HEK293 (cell line): ENCODE data around the gene CHST3.

Source experiments
- CTCF ChIA-PET: fragments of 350-600 bp; formaldehyde crosslinking; extraction: SDS; loops from one replicate; lab custom pipeline; 2021; ENCODE audit warnings: antibody characterized with exemption; lab: Yijun Ruan, JAX
- POLR2A ChIA-PET: fragments of 300-600 bp; formaldehyde crosslinking; extraction: SDS; loops from one replicate; lab custom pipeline; 2020; ENCODE audit warnings: antibody characterized with exemption, inconsistent platforms; lab: Yijun Ruan, JAX
- H3K27ac ChIP-seq: fragments of 200-500 bp; sonication (Bioruptor generic); 2 replicates; pipeline ENCODE4 v1.5.1; 2014; ENCODE audit warnings: low read depth, low read length, control low read depth, inconsistent platforms; ENCODE audit errors: extremely low read depth
- H3K36me3 ChIP-seq, 2 experiments: fragments of 200-500 bp in 1 of 2; sonication (Bioruptor generic) in 1 of 2; 1 replicate in 1 of 2; 2 replicates in 1 of 2; pipeline ENCODE4 v1.5.1; 2014 to 2017; ENCODE audit warnings: inconsistent platforms in 2 of 2, low read length in 2 of 2; ENCODE audit not compliant: control insufficient read depth in 2 of 2, insufficient read depth in 1 of 2
- H3K4me1 ChIP-seq: fragments of 200-500 bp; sonication (Bioruptor generic); 2 replicates; pipeline ENCODE4 v1.5.1; 2014; ENCODE audit warnings: mild to moderate bottlenecking, low read length, inconsistent platforms; ENCODE audit not compliant: control insufficient read depth, insufficient read depth
- H3K4me3 ChIP-seq: 2 replicates; pipeline ENCODE4 v1.5.1; 2011; ENCODE audit warnings: low read depth, mild to moderate bottlenecking, control low read depth, low read length, moderate library complexity
- H3K9me3 ChIP-seq: fragments of 200-500 bp; sonication (Bioruptor generic); 2 replicates; pipeline ENCODE4 v1.5.1; 2014; ENCODE audit warnings: low read depth, low read length, inconsistent platforms; ENCODE audit not compliant: control insufficient read depth, insufficient read depth
- KLF16 ChIP-seq: fragments of 450-650 bp; formaldehyde crosslinking; IDR thresholded peaks from 2 replicates; pipeline ENCODE4 v1.5.1; 2017; ENCODE audit warnings: missing biosample characterization, missing genetic modification characterization
- KLF8 ChIP-seq: fragments of 450-650 bp; formaldehyde crosslinking; IDR thresholded peaks from 2 replicates; pipeline ENCODE4 v1.5.1; 2016; ENCODE audit warnings: missing biosample characterization, missing genetic modification characterization
- ZBTB8A ChIP-seq: fragments of 450-650 bp; formaldehyde crosslinking; IDR thresholded peaks from 2 replicates; pipeline ENCODE4 v1.5.1; 2016; ENCODE audit warnings: missing biosample characterization, missing genetic modification characterization
- ZFHX2 ChIP-seq: fragments of 450-650 bp; formaldehyde crosslinking; conservative IDR thresholded peaks from 2 replicates; pipeline ENCODE4 v1.5.1; 2016; ENCODE audit warnings: missing biosample characterization, missing genetic modification characterization
- ZFP69B ChIP-seq: fragments of 450-650 bp; formaldehyde crosslinking; IDR thresholded peaks from 2 replicates; pipeline ENCODE4 v1.5.1; 2016; ENCODE audit warnings: missing biosample characterization, missing genetic modification characterization
- ZNF335 ChIP-seq: fragments of 450-650 bp; formaldehyde crosslinking; conservative IDR thresholded peaks from 2 replicates; pipeline ENCODE4 v1.5.1; 2016; ENCODE audit warnings: missing biosample characterization, missing genetic modification characterization
- ZNF621 ChIP-seq: fragments of 450-650 bp; formaldehyde crosslinking; IDR thresholded peaks from 2 replicates; pipeline ENCODE4 v1.5.1; 2017; ENCODE audit warnings: missing biosample characterization, missing genetic modification characterization
- ZNF776 ChIP-seq: fragments of 450-650 bp; formaldehyde crosslinking; IDR thresholded peaks from 2 replicates; pipeline ENCODE4 v1.5.0; 2017; ENCODE audit warnings: missing biosample characterization, missing genetic modification characterization, borderline replicate concordance
- ZXDB ChIP-seq: fragments of 450-650 bp; formaldehyde crosslinking; IDR thresholded peaks from 2 replicates; pipeline ENCODE4 v1.5.1; 2016; ENCODE audit warnings: missing biosample characterization, missing genetic modification characterization
- TF ChIP-seq, protein P1 (sequence below): fragments of 450-650 bp; formaldehyde crosslinking; IDR thresholded peaks from 2 replicates; pipeline ENCODE4 v1.5.1; 2017; ENCODE audit warnings: missing biosample characterization, missing genetic modification characterization
- TF ChIP-seq, protein P2 (sequence below): fragments of 450-650 bp; formaldehyde crosslinking; IDR thresholded peaks from 2 replicates; pipeline ENCODE4 v1.5.1; 2016; ENCODE audit warnings: missing biosample characterization, missing genetic modification characterization
- TF ChIP-seq, protein P3 (sequence below): fragments of 450-650 bp; formaldehyde crosslinking; IDR thresholded peaks from 2 replicates; pipeline ENCODE4 v1.5.1; 2016; ENCODE audit warnings: missing biosample characterization, missing genetic modification characterization
- TF ChIP-seq, protein P4 (sequence below): fragments of 450-650 bp; formaldehyde crosslinking; conservative IDR thresholded peaks from 2 replicates; pipeline ENCODE4 v1.5.1; 2016; ENCODE audit warnings: low read depth, missing biosample characterization, missing genetic modification characterization
- TF ChIP-seq, protein P5 (sequence below): fragments of 450-650 bp; formaldehyde crosslinking; IDR thresholded peaks from 2 replicates; pipeline ENCODE4 v1.5.1; 2017; ENCODE audit warnings: missing biosample characterization, missing genetic modification characterization

The CHST3 gene

DNA sequence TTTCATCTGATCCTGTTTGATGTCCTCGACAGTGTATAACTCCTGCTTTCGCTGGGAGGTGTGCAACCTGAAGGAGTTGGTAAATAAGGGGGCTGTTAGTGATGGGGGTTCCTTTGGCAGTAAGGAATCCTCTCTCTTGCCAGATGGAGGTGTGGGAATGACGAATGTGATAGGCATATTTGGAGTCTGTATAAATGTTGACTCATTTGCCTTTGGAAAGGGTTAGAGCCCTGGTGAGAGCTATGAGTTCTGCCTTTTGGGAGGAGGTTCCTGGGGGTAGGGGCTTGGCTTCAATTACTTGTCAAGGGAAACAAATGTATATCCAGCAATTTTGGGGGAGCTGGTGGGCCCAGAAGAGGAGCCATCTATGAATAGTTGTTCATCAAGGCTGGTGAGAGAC lies 11.4 kb upstream of the CHST3 start:
- no peak overlapping the region for H3K27ac ChIP-seq
- H3K4me3 ChIP-seq = no peak overlapping the region
- H3K9me3 ChIP-seq = no peaks in the 10 kb centered on the region
- no peaks in the 10 kb centered on the region for H3K4me1 ChIP-seq
- ChIA-PET POLR2A (no interaction called here), CTCF (interaction anchor here (0.6 to 2.6 kb wide), 3 partner anchors 96 to 193 kb away, joined by 3 to 15 read pairs (median 3); no protein-coding TSS in a partner anchor)
- TF ChIP-seq KLF16 (tag by site-specific recombination) (no peak), ZFP69B (no peak), ZNF776 (tag by site-specific recombination) (no peak), ZNF621 (no peak), KLF8 (tag by site-specific recombination) (no peak), ZXDB (tag by site-specific recombination) (no peak)
- TF ChIP-seq, protein P1, sequence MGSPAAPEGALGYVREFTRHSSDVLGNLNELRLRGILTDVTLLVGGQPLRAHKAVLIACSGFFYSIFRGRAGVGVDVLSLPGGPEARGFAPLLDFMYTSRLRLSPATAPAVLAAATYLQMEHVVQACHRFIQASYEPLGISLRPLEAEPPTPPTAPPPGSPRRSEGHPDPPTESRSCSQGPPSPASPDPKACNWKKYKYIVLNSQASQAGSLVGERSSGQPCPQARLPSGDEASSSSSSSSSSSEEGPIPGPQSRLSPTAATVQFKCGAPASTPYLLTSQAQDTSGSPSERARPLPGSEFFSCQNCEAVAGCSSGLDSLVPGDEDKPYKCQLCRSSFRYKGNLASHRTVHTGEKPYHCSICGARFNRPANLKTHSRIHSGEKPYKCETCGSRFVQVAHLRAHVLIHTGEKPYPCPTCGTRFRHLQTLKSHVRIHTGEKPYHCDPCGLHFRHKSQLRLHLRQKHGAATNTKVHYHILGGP (tag by site-specific recombination) = no peak
- TF ChIP-seq, protein P2, sequence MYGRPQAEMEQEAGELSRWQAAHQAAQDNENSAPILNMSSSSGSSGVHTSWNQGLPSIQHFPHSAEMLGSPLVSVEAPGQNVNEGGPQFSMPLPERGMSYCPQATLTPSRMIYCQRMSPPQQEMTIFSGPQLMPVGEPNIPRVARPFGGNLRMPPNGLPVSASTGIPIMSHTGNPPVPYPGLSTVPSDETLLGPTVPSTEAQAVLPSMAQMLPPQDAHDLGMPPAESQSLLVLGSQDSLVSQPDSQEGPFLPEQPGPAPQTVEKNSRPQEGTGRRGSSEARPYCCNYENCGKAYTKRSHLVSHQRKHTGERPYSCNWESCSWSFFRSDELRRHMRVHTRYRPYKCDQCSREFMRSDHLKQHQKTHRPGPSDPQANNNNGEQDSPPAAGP = no peak
- TF ChIP-seq, protein P3, sequence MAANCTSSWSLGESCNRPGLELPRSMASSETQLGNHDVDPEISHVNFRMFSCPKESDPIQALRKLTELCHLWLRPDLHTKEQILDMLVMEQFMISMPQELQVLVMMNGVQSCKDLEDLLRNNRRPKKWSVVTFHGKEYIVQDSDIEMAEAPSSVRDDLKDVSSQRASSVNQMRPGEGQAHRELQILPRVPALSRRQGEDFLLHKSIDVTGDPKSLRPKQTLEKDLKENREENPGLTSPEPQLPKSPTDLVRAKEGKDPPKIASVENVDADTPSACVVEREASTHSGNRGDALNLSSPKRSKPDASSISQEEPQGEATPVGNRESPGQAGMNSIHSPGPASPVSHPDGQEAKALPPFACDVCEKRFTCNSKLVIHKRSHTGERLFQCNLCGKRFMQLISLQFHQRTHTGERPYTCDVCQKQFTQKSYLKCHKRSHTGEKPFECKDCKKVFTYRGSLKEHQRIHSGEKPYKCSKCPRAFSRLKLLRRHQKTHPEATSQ (tag by site-specific recombination) = no peak
- TF ChIP-seq, protein P4, sequence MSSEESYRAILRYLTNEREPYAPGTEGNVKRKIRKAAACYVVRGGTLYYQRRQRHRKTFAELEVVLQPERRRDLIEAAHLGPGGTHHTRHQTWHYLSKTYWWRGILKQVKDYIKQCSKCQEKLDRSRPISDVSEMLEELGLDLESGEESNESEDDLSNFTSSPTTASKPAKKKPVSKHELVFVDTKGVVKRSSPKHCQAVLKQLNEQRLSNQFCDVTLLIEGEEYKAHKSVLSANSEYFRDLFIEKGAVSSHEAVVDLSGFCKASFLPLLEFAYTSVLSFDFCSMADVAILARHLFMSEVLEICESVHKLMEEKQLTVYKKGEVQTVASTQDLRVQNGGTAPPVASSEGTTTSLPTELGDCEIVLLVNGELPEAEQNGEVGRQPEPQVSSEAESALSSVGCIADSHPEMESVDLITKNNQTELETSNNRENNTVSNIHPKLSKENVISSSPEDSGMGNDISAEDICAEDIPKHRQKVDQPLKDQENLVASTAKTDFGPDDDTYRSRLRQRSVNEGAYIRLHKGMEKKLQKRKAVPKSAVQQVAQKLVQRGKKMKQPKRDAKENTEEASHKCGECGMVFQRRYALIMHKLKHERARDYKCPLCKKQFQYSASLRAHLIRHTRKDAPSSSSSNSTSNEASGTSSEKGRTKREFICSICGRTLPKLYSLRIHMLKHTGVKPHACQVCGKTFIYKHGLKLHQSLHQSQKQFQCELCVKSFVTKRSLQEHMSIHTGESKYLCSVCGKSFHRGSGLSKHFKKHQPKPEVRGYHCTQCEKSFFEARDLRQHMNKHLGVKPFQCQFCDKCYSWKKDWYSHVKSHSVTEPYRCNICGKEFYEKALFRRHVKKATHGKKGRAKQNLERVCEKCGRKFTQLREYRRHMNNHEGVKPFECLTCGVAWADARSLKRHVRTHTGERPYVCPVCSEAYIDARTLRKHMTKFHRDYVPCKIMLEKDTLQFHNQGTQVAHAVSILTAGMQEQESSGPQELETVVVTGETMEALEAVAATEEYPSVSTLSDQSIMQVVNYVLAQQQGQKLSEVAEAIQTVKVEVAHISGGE (tag by site-specific recombination) = no peak
- TF ChIP-seq, protein P5, sequence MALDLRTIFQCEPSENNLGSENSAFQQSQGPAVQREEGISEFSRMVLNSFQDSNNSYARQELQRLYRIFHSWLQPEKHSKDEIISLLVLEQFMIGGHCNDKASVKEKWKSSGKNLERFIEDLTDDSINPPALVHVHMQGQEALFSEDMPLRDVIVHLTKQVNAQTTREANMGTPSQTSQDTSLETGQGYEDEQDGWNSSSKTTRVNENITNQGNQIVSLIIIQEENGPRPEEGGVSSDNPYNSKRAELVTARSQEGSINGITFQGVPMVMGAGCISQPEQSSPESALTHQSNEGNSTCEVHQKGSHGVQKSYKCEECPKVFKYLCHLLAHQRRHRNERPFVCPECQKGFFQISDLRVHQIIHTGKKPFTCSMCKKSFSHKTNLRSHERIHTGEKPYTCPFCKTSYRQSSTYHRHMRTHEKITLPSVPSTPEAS = no peak
- no peaks in the 10 kb centered on the region for H3K36me3 ChIP-seq

DNA sequence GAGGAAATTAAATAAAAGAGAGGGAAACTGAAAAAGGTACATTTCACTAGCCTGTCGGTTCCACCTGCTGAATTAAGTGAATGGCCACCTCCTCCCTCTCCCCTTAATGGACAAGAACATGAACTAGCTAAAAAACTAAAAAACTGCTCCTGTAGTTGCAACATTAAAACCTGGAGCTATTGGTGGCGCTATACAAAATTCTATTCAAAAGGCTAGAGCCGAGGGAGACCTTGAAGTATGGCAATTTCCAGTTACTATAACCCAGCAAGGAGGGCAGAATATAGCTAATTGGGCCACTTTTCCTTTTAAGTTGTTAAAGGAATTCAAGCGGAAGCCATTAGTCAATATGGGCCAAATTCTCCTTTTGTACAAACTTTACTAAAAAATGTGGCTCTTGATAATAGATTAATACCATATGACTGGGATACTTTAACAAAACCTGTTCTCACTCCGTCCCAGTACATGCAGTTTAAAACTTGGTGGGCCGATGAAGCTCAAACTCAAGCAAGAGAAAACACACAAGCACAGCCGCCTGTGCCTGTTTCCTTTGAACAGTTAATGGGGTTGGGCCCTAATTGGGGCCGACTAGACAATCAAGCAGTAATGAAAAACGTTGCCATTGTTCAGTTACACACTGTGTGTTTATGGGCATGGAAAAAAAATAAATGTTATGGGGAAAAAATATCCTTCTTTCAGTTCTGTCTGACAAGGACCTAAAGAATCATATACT lies 6.5 kb upstream of the CHST3 start:
- POLR2A ChIA-PET = interaction anchor here (0.5 to 0.9 kb wide), 2 partner anchors 41 to 54 kb away, joined by 3 read pairs; no protein-coding TSS in a partner anchor
- Histone ChIP-seq H3K4me3 (no peak overlapping the region), H3K4me1 (no peaks in the 10 kb centered on the region), H3K36me3 (no peaks in the 10 kb centered on the region), H3K9me3 (no peaks in the 10 kb centered on the region), H3K27ac (no peak overlapping the region)
- peak; percentile 62 for TF ChIP-seq ZBTB8A (tag by site-specific recombination)
- TF ChIP-seq ZFHX2 (tag by site-specific recombination) = no peak
- 0 out of 2 replicates have a peak, but pooled peaks have one; percentile 14 for TF ChIP-seq ZNF335 (tag by site-specific recombination)
- CTCF ChIA-PET = interaction anchor here (0.5 to 4.0 kb wide), 24 partner anchors 8 to 396 kb away, joined by 3 to 86 read pairs (median 5); no protein-coding TSS in a partner anchor
